Measurements from ENCODE around the gene PPARA.

GRCh38 chr22:46187862-46188261, 37.5 kb downstream of the PPARA start:
- no peak for TF ChIP-seq CTCF (IDR thresholded peaks at IDR 0.05 in 2 of 3, conservative IDR thresholded peaks at IDR 0.05 in 1 of 3; ENCODE audit: borderline replicate concordance in 1 of 3, insufficient read depth in 1 of 3, low read depth in 2 of 3, low read length in 2 of 3)
- no peak for TF ChIP-seq RAD21 (IDR thresholded peaks at IDR 0.05; ENCODE audit: low read depth)
- TF ChIP-seq YY1 (IDR thresholded peaks at IDR 0.05; ENCODE audit: extremely low read depth, insufficient replicate concordance, low read depth, low read length), result no peak
- no peak for TF ChIP-seq ATF3 (IDR thresholded peaks at IDR 0.05)
- no peak for TF ChIP-seq POLR2AphosphoS5 (IDR thresholded peaks at IDR 0.05; ENCODE audit: low read depth, low read length)
